Measurements from ENCODE around the gene MEST. TPM values are rescaled to one million over a fixed set of nuclear protein-coding genes. Genes with fewer than 3 reads are reported as not detected.
"Not testable (repeated sequence)": the region's sequence is repeated elsewhere in the genome, so short reads cannot be mapped to it uniquely, and the experiment has no call there.

The MEST gene
- total RNA-seq, 1 experiment from 2014 or later = 49.5 TPM

- no peak overlapping the region for H3K4me2 ChIP-seq (ENCODE audit: low read length)
- intact Hi-C loops (cut with micrococcal nuclease) = no loop called here
- H4K20me1 ChIP-seq (ENCODE audit: insufficient read depth) = no peaks in the 10 kb centered on the region
- no peaks in the 10 kb centered on the region for H3K9me3 ChIP-seq (ENCODE audit: control insufficient read depth in 1 of 2, insufficient read depth in 1 of 2, low read depth in 1 of 2, low read length in 2 of 2)
- TF ChIP-seq TCF7L2 (IDR thresholded peaks at IDR 0.05; ENCODE audit: borderline replicate concordance, extremely low read depth, insufficient read depth, insufficient read length) (no peak), RAD21 (IDR thresholded peaks at IDR 0.05; ENCODE audit: low read depth) (no peak)
- ChIA-PET RAD21 (ENCODE audit: low non-redundant PET in 1 of 2, low total read pairs in 2 of 2, uncharacterized antibody in 2 of 2, unreplicated experiment in 2 of 2) (no interaction called here), CTCF (no interaction called here), POLR2A (no interaction called here)
- BruUV-seq (replicated peaks) = no TSS peak
- H3K9me2 ChIP-seq (ENCODE audit: insufficient read depth) = no peaks in the 10 kb centered on the region
- no peaks in the 10 kb centered on the region for H3K4me1 ChIP-seq (ENCODE audit: control insufficient read depth in 1 of 2, insufficient read depth in 2 of 2, low read length in 2 of 2)
- no peaks in the 10 kb centered on the region for H3K79me2 ChIP-seq (ENCODE audit: insufficient read depth, low read length)
- H3K9ac ChIP-seq (ENCODE audit: low read length) = no peak overlapping the region
- no peaks in the 10 kb centered on the region for H3K27me3 ChIP-seq (ENCODE audit: insufficient read depth, low read length)
- no peak overlapping the region for H2AFZ ChIP-seq (ENCODE audit: low read depth, low read length, poor library complexity, severe bottlenecking)
- H3K36me3 ChIP-seq (ENCODE audit: control insufficient read depth in 1 of 2, insufficient read depth in 2 of 2, low read length in 2 of 2) = no peaks in the 10 kb centered on the region
- no peak for ATAC-seq
- H3K4me3 ChIP-seq (replicated peaks in 1 of 2; ENCODE audit: low read depth in 1 of 2, low read length in 2 of 2) = no peak overlapping the region
- no peak overlapping the region for H3K27ac ChIP-seq (ENCODE audit: low read depth, low read length)
- no peak for DNase-seq (ENCODE audit: low read depth, low spot score)
These were observed 29.5 kb downstream of the MEST start for GRCh38 chr7:130521258-130521951.

GRCh38 chr7:130523519-130524125 lies 31.7 kb downstream of the MEST start:
- H3K9ac ChIP-seq (ENCODE audit: low read length); H3K27me3 ChIP-seq (ENCODE audit: insufficient read depth, low read length); H4K20me1 ChIP-seq (ENCODE audit: insufficient read depth); RAD21 ChIA-PET (ENCODE audit: low non-redundant PET in 1 of 2, low total read pairs in 2 of 2, uncharacterized antibody in 2 of 2, unreplicated experiment in 2 of 2); H3K4me2 ChIP-seq (ENCODE audit: low read length); ATAC-seq; BruUV-seq (replicated peaks); H3K4me1 ChIP-seq (ENCODE audit: control insufficient read depth in 1 of 2, insufficient read depth in 2 of 2, low read length in 2 of 2); intact Hi-C loops (cut with micrococcal nuclease); CTCF ChIA-PET; DNase-seq (ENCODE audit: low read depth, low spot score); H2AFZ ChIP-seq (ENCODE audit: low read depth, low read length, poor library complexity, severe bottlenecking); POLR2A ChIA-PET; H3K79me2 ChIP-seq (ENCODE audit: insufficient read depth, low read length); H3K9me2 ChIP-seq (ENCODE audit: insufficient read depth); H3K4me3 ChIP-seq (replicated peaks in 1 of 2; ENCODE audit: low read depth in 1 of 2, low read length in 2 of 2); H3K27ac ChIP-seq (ENCODE audit: low read depth, low read length); H3K9me3 ChIP-seq (ENCODE audit: control insufficient read depth in 1 of 2, insufficient read depth in 1 of 2, low read depth in 1 of 2, low read length in 2 of 2); H3K36me3 ChIP-seq (ENCODE audit: control insufficient read depth in 1 of 2, insufficient read depth in 2 of 2, low read length in 2 of 2): not testable (repeated sequence)

All from HCT116 (cell line).